Activated naive CD4-positive, alpha-beta T cell treated with anti-CD3 and anti-CD28 coated beads for 36 hours (primary cell): ENCODE measurements around the gene MYRFL. TPM values are rescaled to one million over a fixed set of nuclear protein-coding genes. Genes with fewer than 3 reads are reported as not detected.

Experiments
- CTCF ChIA-PET: fragments of 350-600 bp; sonication (Branson Sonifier 250); formaldehyde crosslinking; loops from one replicate; lab custom pipeline; 2021; ENCODE audit warnings: antibody characterized with exemption; lab: Charles Lee
- DNase-seq: peaks from one replicate; pipeline ENCODE4 v3.0.0-alpha.2; 2020
- H3K27ac Mint-ChIP-seq: one replicate; pipeline ENCODE4 v1.8.0; 2021; ENCODE audit warnings: mild to moderate bottlenecking, mixed read lengths
- H3K27me3 Mint-ChIP-seq: one replicate; pipeline ENCODE4 v1.8.0; 2021; ENCODE audit warnings: low read depth, mixed read lengths
- H3K36me3 Mint-ChIP-seq: one replicate; pipeline ENCODE4 v1.8.0; 2021; ENCODE audit warnings: low read depth, mixed read lengths
- H3K4me1 Mint-ChIP-seq: one replicate; pipeline ENCODE4 v1.8.0; 2021; ENCODE audit warnings: low read depth, mixed read lengths
- H3K4me3 Mint-ChIP-seq: one replicate; pipeline ENCODE4 v1.8.0; 2021; ENCODE audit warnings: mild to moderate bottlenecking, moderate library complexity, mixed read lengths
- H3K9me3 Mint-ChIP-seq: one replicate; pipeline ENCODE4 v1.8.0; 2021; ENCODE audit warnings: mixed read lengths
- intact Hi-C: fragments of 100-400 bp; cut with micrococcal nuclease; formaldehyde crosslinking; loops from one replicate; pipeline ENCODE4 v1.15.1; 2023
- total RNA-seq, 2 experiments: library from RNA; stranded (reverse); gene quantifications; one replicate each; pipeline ENCODE4 v1.2.3, GENCODE V29; 2021

Gene MYRFL
- total RNA-seq, 2 experiments from 2014 or later, result not detected

GRCh38 chr12:69947123-69947522, 122.1 kb downstream of the MYRFL start:
- H3K27me3 Mint-ChIP-seq, result no peaks in the 10 kb centered on the region
- H3K9me3 Mint-ChIP-seq, result no peaks in the 10 kb centered on the region
- no peak overlapping the region for H3K27ac Mint-ChIP-seq
- no peak for DNase-seq
- no peaks in the 10 kb centered on the region for H3K4me1 Mint-ChIP-seq
- no peaks in the 10 kb centered on the region for H3K36me3 Mint-ChIP-seq
- CTCF ChIA-PET, result interaction anchor here (0.6 kb wide), 3 partner anchors 15 to 644 kb away, joined by 3 to 4 read pairs (median 3); no protein-coding TSS in a partner anchor
- H3K4me3 Mint-ChIP-seq, result no peak overlapping the region
- intact Hi-C loops, result no loop called here

DNA sequence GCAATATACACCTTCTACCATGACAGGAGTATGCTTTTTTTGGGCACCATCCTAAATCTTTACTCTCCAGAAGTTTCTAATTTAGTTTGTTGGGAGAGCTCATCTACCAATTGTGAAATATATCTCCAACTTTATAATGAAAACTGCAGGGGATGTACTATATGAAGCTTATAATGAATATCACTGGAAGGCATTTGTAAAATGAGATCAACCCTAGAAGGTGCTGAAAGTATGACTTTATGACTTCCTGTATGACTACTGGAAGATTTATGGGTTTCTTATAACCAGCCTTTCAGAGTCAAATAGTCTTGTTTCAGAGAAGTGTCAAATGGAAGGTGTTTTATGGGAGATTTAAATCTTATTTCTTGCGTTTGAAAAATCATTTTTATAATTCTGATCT, 122.9 kb downstream of the MYRFL start:
- Mint-ChIP-seq H3K9me3 (no peaks in the 10 kb centered on the region), H3K4me1 (no peaks in the 10 kb centered on the region), H3K36me3 (no peaks in the 10 kb centered on the region), H3K27me3 (no peaks in the 10 kb centered on the region), H3K27ac (no peak overlapping the region), H3K4me3 (no peak overlapping the region)
- intact Hi-C loops, result no loop called here
- CTCF ChIA-PET, result interaction anchor here (0.6 kb wide), 1 partner anchor 49 kb away, joined by 4 read pairs; no protein-coding TSS in a partner anchor
- DNase-seq, result no peak

DNA sequence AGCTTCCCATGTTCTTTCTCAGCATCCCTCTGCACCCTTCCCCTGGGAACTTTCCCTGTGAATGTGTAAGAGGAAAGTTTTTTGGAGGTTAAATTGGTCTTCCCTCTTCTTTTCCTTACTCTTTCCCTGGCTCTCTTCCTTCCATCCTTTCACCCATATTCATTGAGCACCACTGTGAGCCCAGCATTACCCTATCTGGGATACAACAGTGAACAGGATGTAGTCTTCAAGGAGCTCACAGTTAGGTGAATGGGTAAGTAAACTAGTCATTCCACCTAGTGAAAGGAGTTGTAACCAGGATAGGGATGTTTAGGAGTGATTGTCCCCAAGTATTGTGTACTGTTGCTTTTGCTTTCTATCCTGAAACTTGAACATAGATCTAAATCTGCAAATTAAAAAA, 123.8 kb downstream of the MYRFL start:
- H3K27me3 Mint-ChIP-seq, result peaks cover under 1% of the 10 kb centered on the region
- no peaks in the 10 kb centered on the region for H3K9me3 Mint-ChIP-seq
- no peak overlapping the region for H3K27ac Mint-ChIP-seq
- no peaks in the 10 kb centered on the region for H3K36me3 Mint-ChIP-seq
- CTCF ChIA-PET, result no interaction called here
- H3K4me1 Mint-ChIP-seq, result no peaks in the 10 kb centered on the region
- no peak for DNase-seq
- intact Hi-C loops, result no loop called here
- no peak overlapping the region for H3K4me3 Mint-ChIP-seq

GRCh38 chr12:69949311-69950002, 124.4 kb downstream of the MYRFL start:
- DNase-seq, result no peak
- Mint-ChIP-seq H3K9me3 (no peaks in the 10 kb centered on the region), H3K27ac (no peak overlapping the region), H3K27me3 (peaks cover 2% of the 10 kb centered on the region), H3K4me1 (no peaks in the 10 kb centered on the region), H3K36me3 (no peaks in the 10 kb centered on the region), H3K4me3 (no peak overlapping the region)
- CTCF ChIA-PET, result no interaction called here
- intact Hi-C loops, result no loop called here

- CTCF ChIA-PET, result no interaction called here
- peaks cover 2% of the 10 kb centered on the region for H3K27me3 Mint-ChIP-seq
- H3K9me3 Mint-ChIP-seq, result no peaks in the 10 kb centered on the region
- no peaks in the 10 kb centered on the region for H3K4me1 Mint-ChIP-seq
- H3K4me3 Mint-ChIP-seq, result no peak overlapping the region
- H3K36me3 Mint-ChIP-seq, result no peaks in the 10 kb centered on the region
- H3K27ac Mint-ChIP-seq, result no peak overlapping the region
- DNase-seq, result no peak
- intact Hi-C loops, result no loop called here
Measured at GRCh38 chr12:69951108-69951507, 126.1 kb downstream of the MYRFL start.

GRCh38 chr12:69952890-69953289, 127.9 kb downstream of the MYRFL start:
- no peaks in the 10 kb centered on the region for H3K36me3 Mint-ChIP-seq

DNA sequence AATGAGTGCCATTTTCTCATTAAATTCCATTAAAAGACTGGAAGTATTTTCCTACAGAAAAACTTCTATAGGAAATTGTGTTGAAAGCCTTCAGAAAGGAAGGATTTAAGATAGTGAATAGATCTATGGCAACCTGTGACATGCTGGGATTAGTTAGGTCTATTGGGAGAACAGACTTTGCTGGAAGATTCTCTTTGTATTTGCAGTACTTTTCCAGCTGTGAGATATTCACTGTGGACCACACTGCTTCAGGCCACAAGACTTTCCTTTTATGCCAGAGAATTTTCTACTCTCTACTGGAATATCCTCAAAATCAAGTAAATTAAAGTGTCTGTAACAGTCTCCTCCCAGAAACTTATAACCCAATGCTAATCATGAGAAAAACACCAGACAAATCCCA, 136.2 kb downstream of the MYRFL start:
- Mint-ChIP-seq H3K9me3 (no peaks in the 10 kb centered on the region), H3K4me3 (no peak overlapping the region), H3K27me3 (peaks cover 3% of the 10 kb centered on the region), H3K36me3 (no peaks in the 10 kb centered on the region), H3K4me1 (no peaks in the 10 kb centered on the region), H3K27ac (no peak overlapping the region)
- CTCF ChIA-PET, result no interaction called here
- intact Hi-C loops, result no loop called here
- no peak for DNase-seq

More at GRCh38 chr12:69952890-69953289, 127.9 kb downstream of the MYRFL start:
- H3K27me3 Mint-ChIP-seq, result peaks cover 5% of the 10 kb centered on the region
- CTCF ChIA-PET, result no interaction called here
- intact Hi-C loops, result no loop called here
- no peak overlapping the region for H3K27ac Mint-ChIP-seq
- no peak overlapping the region for H3K4me3 Mint-ChIP-seq
- no peaks in the 10 kb centered on the region for H3K4me1 Mint-ChIP-seq
- no peaks in the 10 kb centered on the region for H3K9me3 Mint-ChIP-seq
- no peak for DNase-seq

GRCh38 chr12:69966409-69966808, 141.4 kb downstream of the MYRFL start:
- H3K27me3 Mint-ChIP-seq, result no peaks in the 10 kb centered on the region
- H3K36me3 Mint-ChIP-seq, result no peaks in the 10 kb centered on the region
- H3K4me1 Mint-ChIP-seq, result no peaks in the 10 kb centered on the region
- no peak overlapping the region for H3K27ac Mint-ChIP-seq
- no peaks in the 10 kb centered on the region for H3K9me3 Mint-ChIP-seq
- no peak for DNase-seq
- CTCF ChIA-PET, result interaction anchor here (1.1 kb wide), 1 partner anchor 12 kb away, joined by 4 read pairs; no protein-coding TSS in a partner anchor
- H3K4me3 Mint-ChIP-seq, result no peak overlapping the region
- intact Hi-C loops, result no loop called here

DNA sequence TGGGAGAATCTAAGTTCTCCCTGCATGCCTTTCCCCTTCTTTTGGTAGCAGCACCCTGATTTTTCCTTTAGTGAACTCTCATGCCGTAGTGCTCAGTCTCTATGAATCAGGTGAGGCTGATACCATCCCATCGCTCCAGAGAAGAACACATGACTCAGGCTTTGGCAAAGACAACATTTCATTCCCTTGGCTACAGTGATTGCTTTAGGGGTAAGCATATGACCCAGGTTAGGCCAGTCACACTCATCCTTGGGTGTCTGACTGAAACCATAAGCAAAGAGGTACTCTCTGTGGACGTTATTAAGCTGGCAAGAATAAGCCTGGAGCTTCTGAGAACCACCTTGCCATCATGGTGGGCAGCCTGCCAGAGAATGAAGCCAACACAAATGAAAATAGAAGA, 141.8 kb downstream of the MYRFL start:
- no peaks in the 10 kb centered on the region for H3K27me3 Mint-ChIP-seq
- CTCF ChIA-PET, result no interaction called here
- intact Hi-C loops, result no loop called here
- H3K27ac Mint-ChIP-seq, result no peak overlapping the region
- no peaks in the 10 kb centered on the region for H3K9me3 Mint-ChIP-seq
- H3K4me1 Mint-ChIP-seq, result no peaks in the 10 kb centered on the region
- DNase-seq, result no peak
- H3K36me3 Mint-ChIP-seq, result no peaks in the 10 kb centered on the region
- no peak overlapping the region for H3K4me3 Mint-ChIP-seq

DNA sequence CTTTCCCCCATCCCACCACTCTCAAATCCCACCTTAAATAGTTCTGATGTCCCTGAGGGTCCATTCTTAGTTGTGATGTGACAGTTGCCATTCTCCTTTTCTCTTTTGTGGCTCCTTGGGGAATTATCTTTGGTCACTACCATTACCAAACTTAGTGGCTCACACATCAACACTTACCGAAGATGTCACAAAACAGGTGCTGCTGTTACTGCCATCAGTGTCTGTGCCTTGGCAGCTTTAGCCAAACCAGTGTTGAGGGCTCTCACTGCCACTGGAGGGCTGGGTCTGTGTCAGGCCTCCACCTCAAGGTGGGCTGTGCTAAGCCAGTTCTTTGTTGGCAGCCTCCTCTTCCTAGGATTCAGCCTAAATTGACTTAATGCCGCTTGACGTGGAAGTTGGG, 144.0 kb downstream of the MYRFL start:
- no peak for DNase-seq
- Mint-ChIP-seq H3K27me3 (peaks cover 2% of the 10 kb centered on the region), H3K4me3 (no peak overlapping the region), H3K36me3 (no peaks in the 10 kb centered on the region), H3K9me3 (no peaks in the 10 kb centered on the region), H3K27ac (no peak overlapping the region), H3K4me1 (no peaks in the 10 kb centered on the region)
- intact Hi-C loops, result no loop called here
- CTCF ChIA-PET, result no interaction called here

GRCh38 chr12:69972136-69972535, 147.1 kb downstream of the MYRFL start:
- Mint-ChIP-seq H3K27me3 (peaks cover 6% of the 10 kb centered on the region), H3K4me3 (no peak overlapping the region), H3K9me3 (no peaks in the 10 kb centered on the region), H3K4me1 (no peaks in the 10 kb centered on the region), H3K27ac (no peak overlapping the region), H3K36me3 (no peaks in the 10 kb centered on the region)
- CTCF ChIA-PET, result no interaction called here
- no peak for DNase-seq
- intact Hi-C loops, result no loop called here

DNA sequence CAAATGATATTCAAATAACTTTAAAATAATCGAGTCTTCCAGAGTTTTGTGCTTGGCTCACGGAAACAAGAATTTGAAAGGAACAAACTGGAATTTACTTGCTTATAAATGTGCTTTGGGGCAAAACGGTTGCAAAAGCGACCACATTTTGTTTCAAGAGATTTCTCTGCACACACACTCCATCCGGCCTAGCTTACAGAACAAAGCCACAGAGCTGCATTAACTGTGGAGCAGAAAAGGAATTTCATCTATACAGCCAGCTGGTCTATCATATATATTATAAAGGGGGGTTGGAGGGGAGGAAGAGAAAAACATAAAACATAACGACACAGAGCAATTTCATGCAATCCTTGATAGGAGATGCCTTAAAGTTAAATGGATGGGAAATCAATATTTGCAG, 153.0 kb downstream of the MYRFL start:
- H3K9me3 Mint-ChIP-seq, result no peaks in the 10 kb centered on the region
- CTCF ChIA-PET, result no interaction called here
- H3K4me1 Mint-ChIP-seq, result no peaks in the 10 kb centered on the region
- intact Hi-C loops, result no loop called here
- no peak overlapping the region for H3K4me3 Mint-ChIP-seq
- H3K27ac Mint-ChIP-seq, result no peak overlapping the region
- H3K27me3 Mint-ChIP-seq, result peaks cover 7% of the 10 kb centered on the region
- DNase-seq, result no peak
- H3K36me3 Mint-ChIP-seq, result no peaks in the 10 kb centered on the region

DNA sequence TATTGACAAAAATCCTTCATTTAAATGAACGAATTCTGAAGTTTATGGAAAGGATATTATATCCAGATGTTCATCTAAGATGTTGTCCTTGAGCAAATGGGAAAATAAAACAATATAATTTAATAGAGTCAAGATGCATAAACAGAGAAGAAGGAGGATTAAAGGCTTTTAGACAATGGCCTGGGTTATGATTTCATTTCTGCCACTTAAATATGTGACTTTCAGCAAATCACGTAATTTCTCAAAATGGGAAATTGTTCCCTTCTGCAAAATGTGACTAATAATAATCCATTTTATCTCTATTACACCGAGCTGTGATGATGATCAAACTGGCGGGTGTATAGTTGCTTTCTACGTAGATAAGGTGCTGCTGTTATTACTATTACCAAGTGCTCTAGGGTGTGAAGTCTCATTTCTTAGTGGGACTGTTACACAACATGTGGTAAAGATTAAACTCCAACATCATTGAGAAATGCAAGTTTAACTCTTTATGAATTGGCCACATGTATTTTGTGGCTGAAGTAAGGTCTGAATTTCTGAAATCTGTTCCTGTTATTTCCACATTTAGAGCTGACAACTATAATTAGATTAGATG, 157.0 kb downstream of the MYRFL start:
- intact Hi-C loops, result no loop called here
- Mint-ChIP-seq H3K9me3 (no peaks in the 10 kb centered on the region), H3K27ac (no peak overlapping the region), H3K27me3 (peaks cover 4% of the 10 kb centered on the region), H3K4me1 (no peaks in the 10 kb centered on the region), H3K4me3 (no peak overlapping the region), H3K36me3 (no peaks in the 10 kb centered on the region)
- no peak for DNase-seq
- CTCF ChIA-PET, result no interaction called here
